ENCODE results near the gene TMCC2.
"Not testable (repeated sequence)": the region's sequence is repeated elsewhere in the genome, so short reads cannot be mapped to it uniquely, and the experiment has no call there.

Gene TMCC2

GRCh38 chr1:205227584-205228013 is at the start of gene TMCC2:
TSS of gene TMCC2 (plus strand) at chr1:205227946. CDS start at chr1:205228565, 619 bp downstream.
- no peak for DNase-seq

- no peak for DNase-seq
These were observed 47.9 kb upstream of the TMCC2 start for GRCh38 chr1:205179842-205180241.

- DNase-seq: not testable (repeated sequence)
These were observed 47.4 kb upstream of the TMCC2 start for GRCh38 chr1:205180331-205180730.

GRCh38 chr1:205182930-205183329 is 44.8 kb upstream of the TMCC2 start:
- no peak for DNase-seq

GRCh38 chr1:205183676-205184335 is 43.9 kb upstream of the TMCC2 start:
- DNase-seq: no peak

- no peak for DNase-seq
These were observed 41.6 kb upstream of the TMCC2 start for GRCh38 chr1:205186191-205186590.

- DNase-seq: no peak
These were observed 40.3 kb upstream of the TMCC2 start for GRCh38 chr1:205187420-205187819.

GRCh38 chr1:205188098-205188497 is 39.6 kb upstream of the TMCC2 start:
- DNase-seq: no peak

GRCh38 chr1:205188596-205188995 is 39.1 kb upstream of the TMCC2 start:
- DNase-seq: no peak

- DNase-seq: no peak
These were observed 38.6 kb upstream of the TMCC2 start for GRCh38 chr1:205189131-205189530.

- no peak for DNase-seq
These were observed 36.7 kb upstream of the TMCC2 start for GRCh38 chr1:205190845-205191577.

GRCh38 chr1:205191622-205192021 is 36.1 kb upstream of the TMCC2 start:
- DNase-seq: no peak

- DNase-seq: no peak
These were observed 35.5 kb upstream of the TMCC2 start for GRCh38 chr1:205192287-205192686.

GRCh38 chr1:205199090-205199930 is 28.4 kb upstream of the TMCC2 start:
- DNase-seq: no peak

- no peak for DNase-seq
These were observed 27.8 kb upstream of the TMCC2 start for GRCh38 chr1:205199931-205200299.

- no peak for DNase-seq
These were observed 23.2 kb upstream of the TMCC2 start for GRCh38 chr1:205204552-205204951.

- no peak for DNase-seq
These were observed 22.7 kb upstream of the TMCC2 start for GRCh38 chr1:205205055-205205454.

- no peak for DNase-seq
These were observed 18.9 kb upstream of the TMCC2 start for GRCh38 chr1:205208811-205209210.

GRCh38 chr1:205210756-205211168 is 17.0 kb upstream of the TMCC2 start:
- DNase-seq: no peak

- DNase-seq: peak; percentile 56
These were observed 16.4 kb upstream of the TMCC2 start, which contains the start of gene DSTYK for GRCh38 chr1:205211169-205211838. TSS of gene DSTYK (minus strand) at chr1:205211702. CDS start at chr1:205211535, 167 bp downstream.

- DNase-seq: no peak
These were observed 15.8 kb upstream of the TMCC2 start for GRCh38 chr1:205211839-205212536.

- DNase-seq: no peak
These were observed 13.0 kb upstream of the TMCC2 start for GRCh38 chr1:205214756-205215155.

All from cortex of kidney (tissue), 1 donor.